ENCODE measurements around the gene TENT5A.

DNA sequence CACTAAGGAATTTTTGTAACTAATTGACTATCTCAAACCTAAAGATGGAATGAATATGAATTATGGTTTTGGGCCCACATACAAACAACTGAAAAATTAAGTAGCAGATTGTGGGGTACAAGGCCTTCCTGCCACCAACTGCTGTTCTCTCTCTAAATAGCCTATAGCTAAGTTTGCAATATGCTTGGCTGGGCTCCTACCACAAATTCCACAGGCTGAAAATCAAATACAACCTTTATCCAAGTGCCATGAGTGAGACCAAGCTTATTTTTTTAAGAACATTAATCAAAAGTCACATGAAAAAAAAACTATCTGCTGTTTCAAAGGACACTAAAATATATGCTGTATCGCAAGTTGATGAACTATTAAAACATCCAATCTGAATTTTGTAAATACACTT lies 52.1 kb downstream of the TENT5A start:
- no peak for TF ChIP-seq POLR2A (IDR thresholded peaks at IDR 0.05; ENCODE audit: low read depth, low read length)
- no peak for TF ChIP-seq POLR2AphosphoS5 (IDR thresholded peaks at IDR 0.05; ENCODE audit: low read depth, low read length)
